Sigmoid colon (tissue), 4 donors: ENCODE measurements around the gene SLC6A11.

Experiments
- EP300 ChIP-seq, 4 donors: sonication (generic); formaldehyde crosslinking; IDR thresholded peaks; one replicate each; pipeline ENCODE4 v1.6.1; 2017; ENCODE audit warnings: antibody characterized with exemption in 4 of 4
- TF ChIP-seq, protein P1 (sequence below), 4 experiments: fragments of 450-650 bp in 3 of 4; fragments of 200-600 bp in 1 of 4; IDR thresholded peaks; one replicate each; pipeline ENCODE4 v1.5.1; 2016 to 2019; ENCODE audit warnings: antibody characterized with exemption in 4 of 4, mild to moderate bottlenecking in 3 of 4, moderate library complexity in 2 of 4

DNA sequence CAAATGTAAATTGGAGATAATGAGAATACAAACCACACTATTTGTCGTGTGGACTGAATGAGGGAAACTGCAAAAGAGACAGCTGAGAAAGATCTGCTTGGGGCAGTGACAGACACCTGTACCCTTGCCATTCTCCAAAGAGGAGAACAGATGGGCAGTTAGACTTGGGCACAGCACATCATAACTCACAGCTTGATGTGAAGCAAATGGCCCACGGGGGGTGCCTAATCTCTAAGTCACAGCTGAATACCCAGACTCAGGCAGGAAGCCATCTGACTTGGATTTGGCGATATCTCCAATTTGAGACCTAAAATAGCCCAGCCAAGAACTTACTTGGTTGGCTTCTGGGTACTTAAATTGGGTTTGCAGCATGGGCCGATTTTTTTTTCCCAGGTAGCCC, 10.0 kb upstream of the SLC6A11 start:
- TF ChIP-seq EP300 (IDR thresholded peaks at IDR 0.05): no peak
- TF ChIP-seq, protein P1, sequence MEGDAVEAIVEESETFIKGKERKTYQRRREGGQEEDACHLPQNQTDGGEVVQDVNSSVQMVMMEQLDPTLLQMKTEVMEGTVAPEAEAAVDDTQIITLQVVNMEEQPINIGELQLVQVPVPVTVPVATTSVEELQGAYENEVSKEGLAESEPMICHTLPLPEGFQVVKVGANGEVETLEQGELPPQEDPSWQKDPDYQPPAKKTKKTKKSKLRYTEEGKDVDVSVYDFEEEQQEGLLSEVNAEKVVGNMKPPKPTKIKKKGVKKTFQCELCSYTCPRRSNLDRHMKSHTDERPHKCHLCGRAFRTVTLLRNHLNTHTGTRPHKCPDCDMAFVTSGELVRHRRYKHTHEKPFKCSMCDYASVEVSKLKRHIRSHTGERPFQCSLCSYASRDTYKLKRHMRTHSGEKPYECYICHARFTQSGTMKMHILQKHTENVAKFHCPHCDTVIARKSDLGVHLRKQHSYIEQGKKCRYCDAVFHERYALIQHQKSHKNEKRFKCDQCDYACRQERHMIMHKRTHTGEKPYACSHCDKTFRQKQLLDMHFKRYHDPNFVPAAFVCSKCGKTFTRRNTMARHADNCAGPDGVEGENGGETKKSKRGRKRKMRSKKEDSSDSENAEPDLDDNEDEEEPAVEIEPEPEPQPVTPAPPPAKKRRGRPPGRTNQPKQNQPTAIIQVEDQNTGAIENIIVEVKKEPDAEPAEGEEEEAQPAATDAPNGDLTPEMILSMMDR (IDR thresholded peaks at IDR 0.05): no peak
